ENCODE data around the gene DEGS2. TPM values are rescaled to one million over a fixed set of nuclear protein-coding genes. Genes with fewer than 3 reads are reported as not detected.
"Not testable (repeated sequence)": the region's sequence is repeated elsewhere in the genome, so short reads cannot be mapped to it uniquely, and the experiment has no call there.

DEGS2 gene
- 1 to 10 TPM in 3 of 4 donors, under 1 TPM in 1; 0.54 to 7.6 (median 3.6) TPM for total RNA-seq

DNA sequence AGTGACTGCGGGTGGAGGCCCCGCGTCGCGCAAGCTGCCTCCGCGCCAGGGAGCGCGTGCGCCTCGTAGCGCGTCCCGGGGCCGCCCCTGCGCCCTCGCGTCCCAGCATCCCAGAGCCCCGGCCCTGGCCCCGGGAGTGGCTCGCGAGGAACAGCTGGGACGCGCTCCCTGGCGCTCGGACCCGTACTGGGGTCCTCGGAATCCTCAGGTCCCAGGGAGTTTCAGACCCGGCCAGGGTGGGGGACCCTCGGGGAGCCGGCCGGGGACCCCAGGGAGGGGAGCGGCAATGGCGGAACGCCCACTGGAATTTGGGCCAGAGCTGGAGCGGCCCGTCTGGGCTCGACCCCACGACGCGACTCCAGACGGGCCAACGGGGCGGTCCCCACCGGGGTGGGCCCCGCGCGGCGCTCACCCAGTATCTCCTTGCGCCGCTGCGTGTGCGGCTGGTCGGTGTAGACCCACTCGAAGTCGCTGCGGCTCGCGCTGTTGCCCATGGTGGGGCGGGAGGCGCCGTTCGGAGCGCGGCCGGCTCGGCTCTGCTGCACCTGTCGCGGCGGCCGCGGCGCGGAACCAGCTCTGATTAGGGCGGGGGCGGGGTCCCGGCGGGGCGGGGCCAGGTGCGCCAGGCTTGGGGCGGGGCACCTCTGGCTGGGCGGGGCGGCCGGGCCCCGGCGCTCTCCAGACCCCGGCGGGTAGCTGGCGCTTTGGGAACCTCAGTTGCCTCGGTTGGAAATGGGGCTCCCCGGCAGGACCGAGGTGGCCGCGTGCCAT, at the start of gene DEGS2:
Gene DEGS2, minus strand, starts transcription at position 552 of the 771 bp plus-strand sequence. Its CDS starts 58 bp downstream, at position 494.
- DNase-seq, result peak; percentile 75 to 79
- Histone ChIP-seq H3K4me1 (peaks cover 32 to 50% of the 10 kb centered on the region in 2 donors), H3K27ac (no peak within 1 kb of the TSS), H3K9me3 (no peaks in the 10 kb centered on the region), H3K27me3 (no peaks in the 10 kb centered on the region), H3K4me3 (replicated peaks in 1 of 3) (peak within 1 kb of the TSS; percentile 10 to 34 (median 30)), H3K36me3 (no peaks in the 10 kb centered on the region)
- intact Hi-C loops (cut with DNase I), result no loop called here
- 2% methylated on average over 10 of the region's 94 CpGs; no CpG with 5 or more reads in 1 of the 2 donors for WGBS, 2 donors
- peak in 1 of 2 donors; percentile 47 for TF ChIP-seq POLR2A (IDR thresholded peaks at IDR 0.05)
- TF ChIP-seq, protein P1, sequence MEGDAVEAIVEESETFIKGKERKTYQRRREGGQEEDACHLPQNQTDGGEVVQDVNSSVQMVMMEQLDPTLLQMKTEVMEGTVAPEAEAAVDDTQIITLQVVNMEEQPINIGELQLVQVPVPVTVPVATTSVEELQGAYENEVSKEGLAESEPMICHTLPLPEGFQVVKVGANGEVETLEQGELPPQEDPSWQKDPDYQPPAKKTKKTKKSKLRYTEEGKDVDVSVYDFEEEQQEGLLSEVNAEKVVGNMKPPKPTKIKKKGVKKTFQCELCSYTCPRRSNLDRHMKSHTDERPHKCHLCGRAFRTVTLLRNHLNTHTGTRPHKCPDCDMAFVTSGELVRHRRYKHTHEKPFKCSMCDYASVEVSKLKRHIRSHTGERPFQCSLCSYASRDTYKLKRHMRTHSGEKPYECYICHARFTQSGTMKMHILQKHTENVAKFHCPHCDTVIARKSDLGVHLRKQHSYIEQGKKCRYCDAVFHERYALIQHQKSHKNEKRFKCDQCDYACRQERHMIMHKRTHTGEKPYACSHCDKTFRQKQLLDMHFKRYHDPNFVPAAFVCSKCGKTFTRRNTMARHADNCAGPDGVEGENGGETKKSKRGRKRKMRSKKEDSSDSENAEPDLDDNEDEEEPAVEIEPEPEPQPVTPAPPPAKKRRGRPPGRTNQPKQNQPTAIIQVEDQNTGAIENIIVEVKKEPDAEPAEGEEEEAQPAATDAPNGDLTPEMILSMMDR (IDR thresholded peaks at IDR 0.05), result no peak

DNA sequence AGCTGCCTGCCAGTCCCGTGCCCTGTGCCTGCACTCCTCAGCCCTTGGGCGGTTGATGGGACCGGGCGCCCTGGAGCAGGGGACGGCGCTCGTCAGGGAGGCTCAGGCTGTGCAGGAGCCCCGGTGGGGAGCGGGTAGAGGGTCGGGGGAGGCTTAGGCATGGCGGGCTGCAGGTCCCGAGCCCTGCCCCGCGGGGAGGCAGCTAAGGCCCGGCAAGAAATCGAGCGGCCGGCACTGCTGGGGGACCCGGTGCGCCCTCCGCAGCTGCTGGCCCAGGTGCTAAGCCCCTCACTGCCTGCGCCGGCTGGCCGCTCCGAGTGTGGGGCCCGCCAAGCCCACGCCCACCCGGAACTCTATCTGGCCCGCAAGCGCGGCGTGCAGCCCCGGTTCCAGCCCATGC, 48.7 kb upstream of the DEGS2 start:
- WGBS, 2 donors, result 97 to 100% methylated on average over 6 to 26 of the region's 33 CpGs
- H3K36me3 ChIP-seq; DNase-seq; H3K4me3 ChIP-seq (replicated peaks in 1 of 3); H3K9me3 ChIP-seq; H3K27me3 ChIP-seq; intact Hi-C loops (cut with DNase I); H3K27ac ChIP-seq; H3K4me1 ChIP-seq: not testable (repeated sequence)

DNA sequence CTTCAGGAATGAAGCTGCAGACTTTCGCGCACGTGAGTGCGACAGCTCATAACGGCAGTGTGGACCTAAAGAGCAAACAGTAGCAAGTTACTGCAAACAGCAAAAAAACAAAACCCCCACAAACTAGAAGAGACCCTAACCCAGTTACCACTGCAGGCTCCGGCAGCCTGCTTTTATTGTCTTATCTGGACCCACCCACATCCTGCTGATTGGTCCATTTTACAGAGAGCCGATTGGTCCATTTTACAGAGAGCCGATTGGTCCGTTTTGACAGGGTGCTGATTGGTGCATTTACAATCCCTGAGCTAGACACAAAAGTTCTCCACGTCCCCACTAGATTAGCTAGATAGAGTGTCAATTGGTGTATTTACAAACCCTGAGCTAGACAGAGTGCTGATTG, 48.1 kb upstream of the DEGS2 start:
- H3K4me3 ChIP-seq (replicated peaks in 1 of 3); H3K36me3 ChIP-seq; H3K27me3 ChIP-seq; H3K4me1 ChIP-seq; H3K27ac ChIP-seq; DNase-seq; intact Hi-C loops (cut with DNase I); H3K9me3 ChIP-seq: not testable (repeated sequence)
- 96% methylated on average over 10 of the region's 10 CpGs for WGBS, 2 donors

DNA sequence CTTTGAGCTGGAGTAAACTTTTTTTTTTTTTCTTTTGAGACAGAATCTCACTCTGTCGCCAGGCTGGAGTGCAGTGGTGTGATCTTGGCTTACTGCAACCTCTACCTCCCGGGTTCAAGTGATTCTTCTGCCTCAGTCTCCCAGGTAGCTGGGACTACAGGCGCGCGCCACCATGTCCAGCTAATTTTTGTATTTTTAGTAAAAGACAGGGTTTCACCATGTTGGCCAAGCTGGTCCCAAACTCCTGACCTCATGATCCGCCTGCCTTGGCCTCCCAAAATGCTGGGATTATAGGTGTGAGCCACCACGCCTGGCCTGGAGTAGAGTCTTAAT, 45.4 kb upstream of the DEGS2 start:
- not testable (repeated sequence) for H3K9me3 ChIP-seq

DNA sequence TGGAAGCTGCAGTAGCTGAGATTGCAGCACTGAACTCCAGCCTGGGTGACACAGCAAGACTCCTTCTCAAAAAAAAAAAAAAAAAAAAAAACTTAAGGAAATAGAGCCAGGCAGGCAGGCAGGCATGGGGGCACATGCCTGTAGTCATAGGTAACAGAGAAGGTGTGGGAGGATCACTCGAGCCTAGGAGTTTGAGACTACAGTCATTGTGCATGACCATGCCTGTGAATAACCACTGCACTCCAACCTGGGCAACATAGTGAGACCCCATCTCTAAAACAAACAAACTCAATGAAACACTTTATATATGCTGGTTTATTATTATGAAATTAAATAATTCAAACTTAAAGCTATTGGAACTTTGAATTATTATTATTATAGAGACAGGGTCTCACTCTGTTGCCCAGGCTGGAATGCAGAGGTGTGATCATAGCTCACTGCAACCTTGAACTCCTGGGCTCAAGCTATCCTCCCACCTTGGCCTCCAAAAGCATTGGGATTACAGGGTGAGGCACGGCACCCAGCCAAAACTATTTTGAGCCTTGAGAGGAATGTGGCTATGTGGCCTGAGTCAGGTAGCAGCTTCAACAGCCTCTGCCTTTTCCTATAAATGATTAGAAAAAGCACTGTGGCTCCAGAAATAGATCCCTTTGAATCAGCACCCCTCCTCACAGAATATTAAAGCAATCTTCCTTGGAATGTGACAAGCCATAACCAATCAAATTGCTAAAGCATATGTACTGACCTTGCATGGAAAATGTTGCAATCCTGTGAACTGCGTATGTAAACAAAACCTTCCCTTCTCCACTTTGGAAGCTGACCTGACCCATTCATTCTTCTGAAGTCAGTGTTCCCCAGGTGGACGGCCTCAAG, 44.8 kb upstream of the DEGS2 start:
- no peaks in the 10 kb centered on the region for H3K4me1 ChIP-seq
- no peaks in the 10 kb centered on the region for H3K9me3 ChIP-seq
- no peaks in the 10 kb centered on the region for H3K27me3 ChIP-seq
- H3K36me3 ChIP-seq, result no peaks in the 10 kb centered on the region
- H3K4me3 ChIP-seq (replicated peaks in 1 of 3), result no peak overlapping the region
- TF ChIP-seq, protein P1 (IDR thresholded peaks at IDR 0.05), result no peak
- TF ChIP-seq POLR2A (IDR thresholded peaks at IDR 0.05), result no peak
- H3K27ac ChIP-seq, result no peak overlapping the region
- DNase-seq, result no peak
- intact Hi-C loops (cut with DNase I), result no loop called here
- 86 to 89% methylated on average over 4 of the region's 4 CpGs for WGBS, 2 donors

More for the DNA sequence above, 45.4 kb upstream of the DEGS2 start:
- 95 to 96% methylated on average over 7 of the region's 7 CpGs for WGBS, 2 donors
- H3K4me3 ChIP-seq (replicated peaks in 1 of 3); H3K27me3 ChIP-seq; DNase-seq; intact Hi-C loops (cut with DNase I); H3K36me3 ChIP-seq; H3K27ac ChIP-seq; H3K4me1 ChIP-seq: not testable (repeated sequence)

DNA sequence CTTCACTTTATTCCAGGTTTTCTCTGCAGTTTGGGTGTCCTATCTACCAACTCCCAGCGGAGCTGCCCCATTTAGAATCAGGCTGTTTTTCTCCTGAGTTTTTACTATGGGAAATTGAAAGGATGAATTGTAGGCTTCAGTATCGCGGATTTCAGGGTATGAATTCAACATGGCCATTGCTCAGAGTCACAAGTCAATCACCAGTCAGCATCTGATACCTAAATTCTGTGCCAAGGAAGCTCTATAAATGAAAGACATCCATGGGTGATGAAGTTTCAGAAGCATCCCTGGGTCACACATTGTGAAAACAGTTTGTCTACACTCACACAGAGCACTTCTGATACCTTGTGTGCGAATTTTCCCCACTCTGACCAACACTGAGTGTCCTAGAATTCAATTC, 43.7 kb upstream of the DEGS2 start:
- Histone ChIP-seq H3K27ac (no peak overlapping the region), H3K27me3 (no peaks in the 10 kb centered on the region), H3K4me1 (no peaks in the 10 kb centered on the region), H3K36me3 (no peaks in the 10 kb centered on the region), H3K9me3 (no peaks in the 10 kb centered on the region), H3K4me3 (replicated peaks in 1 of 3) (no peak overlapping the region)
- 86% methylated on average over 4 of the region's 4 CpGs for WGBS, 2 donors
- TF ChIP-seq, protein P1 (IDR thresholded peaks at IDR 0.05), result no peak
- no peak for TF ChIP-seq POLR2A (IDR thresholded peaks at IDR 0.05)
- no peak for DNase-seq
- intact Hi-C loops (cut with DNase I), result no loop called here

Data from thyroid gland (tissue), 4 donors.